ENCODE measurements around the gene FGFR4.

FGFR4 gene

GRCh38 chr5:177095088-177095669 lies 8.5 kb downstream of the FGFR4 start:
- FAIRE-seq (no peak), DNase-seq (ENCODE audit: insufficient read length) (no peak)
- TF ChIP-seq POLR2AphosphoS5 (IDR thresholded peaks at IDR 0.05; ENCODE audit: low read depth, low read length): no peak
- no peak for TF ChIP-seq TAF1 (IDR thresholded peaks at IDR 0.05; ENCODE audit: borderline replicate concordance, low read depth, low read length)
- TF ChIP-seq POLR2A (IDR thresholded peaks at IDR 0.05; ENCODE audit: low read depth, low read length): no peak

GRCh38 chr5:177096162-177097015 lies 9.7 kb downstream of the FGFR4 start:
- DNase-seq (ENCODE audit: insufficient read length) (no peak), FAIRE-seq (no peak)
- TF ChIP-seq POLR2AphosphoS5 (IDR thresholded peaks at IDR 0.05; ENCODE audit: low read depth, low read length): no peak
- TF ChIP-seq POLR2A (IDR thresholded peaks at IDR 0.05; ENCODE audit: low read depth, low read length): no peak
- no peak for TF ChIP-seq TAF1 (IDR thresholded peaks at IDR 0.05; ENCODE audit: borderline replicate concordance, low read depth, low read length)

GRCh38 chr5:177097016-177097985 lies 10.6 kb downstream of the FGFR4 start:
- DNase-seq (ENCODE audit: insufficient read length) (no peak), FAIRE-seq (no peak)
- TF ChIP-seq POLR2A (IDR thresholded peaks at IDR 0.05; ENCODE audit: low read depth, low read length) (no peak), TAF1 (IDR thresholded peaks at IDR 0.05; ENCODE audit: borderline replicate concordance, low read depth, low read length) (no peak), POLR2AphosphoS5 (IDR thresholded peaks at IDR 0.05; ENCODE audit: low read depth, low read length) (no peak)

- TF ChIP-seq POLR2A (IDR thresholded peaks at IDR 0.05; ENCODE audit: low read depth, low read length) (no peak), TAF1 (IDR thresholded peaks at IDR 0.05; ENCODE audit: borderline replicate concordance, low read depth, low read length) (no peak), POLR2AphosphoS5 (IDR thresholded peaks at IDR 0.05; ENCODE audit: low read depth, low read length) (no peak)
- no peak for DNase-seq (ENCODE audit: insufficient read length)
- no peak for FAIRE-seq
These were observed 11.4 kb downstream of the FGFR4 start for GRCh38 chr5:177098120-177098469.

GRCh38 chr5:177098470-177099141 lies 11.9 kb downstream of the FGFR4 start:
- FAIRE-seq: no peak

GRCh38 chr5:177099422-177100093 lies 12.8 kb downstream of the FGFR4 start:
- DNase-seq (ENCODE audit: insufficient read length) (no peak), FAIRE-seq (no peak)
- TF ChIP-seq POLR2AphosphoS5 (IDR thresholded peaks at IDR 0.05; ENCODE audit: low read depth, low read length): no peak
- TF ChIP-seq POLR2A (IDR thresholded peaks at IDR 0.05; ENCODE audit: low read depth, low read length): no peak
- TF ChIP-seq TAF1 (IDR thresholded peaks at IDR 0.05; ENCODE audit: borderline replicate concordance, low read depth, low read length): no peak

More at GRCh38 chr5:177098470-177099141, 11.9 kb downstream of the FGFR4 start:
- no peak for DNase-seq (ENCODE audit: insufficient read length)
- TF ChIP-seq POLR2AphosphoS5 (IDR thresholded peaks at IDR 0.05; ENCODE audit: low read depth, low read length) (no peak), POLR2A (IDR thresholded peaks at IDR 0.05; ENCODE audit: low read depth, low read length) (no peak), TAF1 (IDR thresholded peaks at IDR 0.05; ENCODE audit: borderline replicate concordance, low read depth, low read length) (no peak)

DNA sequence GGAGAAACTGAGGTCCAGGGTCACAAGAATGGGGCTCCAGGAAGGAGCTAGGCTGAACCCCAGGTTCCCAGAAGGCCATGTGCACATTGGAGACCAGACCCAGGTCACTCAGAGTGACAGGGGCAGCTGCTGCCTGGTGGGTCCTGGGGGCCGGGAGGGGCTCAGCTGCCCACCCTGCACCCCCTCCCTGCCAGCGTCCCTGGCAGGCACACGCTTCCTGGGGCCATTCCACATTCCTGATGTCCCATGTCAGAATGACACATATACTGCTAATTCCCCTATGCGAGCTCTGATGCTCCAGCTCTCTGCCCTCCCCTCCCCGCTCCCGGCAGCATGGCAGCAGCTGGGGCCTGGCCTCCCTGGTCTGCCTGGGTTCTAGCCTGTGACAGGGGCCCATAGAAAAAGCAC lies 14.0 kb downstream of the FGFR4 start:
- FAIRE-seq: no peak
- no peak for TF ChIP-seq POLR2AphosphoS5 (IDR thresholded peaks at IDR 0.05; ENCODE audit: low read depth, low read length)
- TF ChIP-seq TAF1 (IDR thresholded peaks at IDR 0.05; ENCODE audit: borderline replicate concordance, low read depth, low read length): no peak
- TF ChIP-seq POLR2A (IDR thresholded peaks at IDR 0.05; ENCODE audit: low read depth, low read length): no peak
- DNase-seq (ENCODE audit: insufficient read length): no peak

- no peak for FAIRE-seq
- TF ChIP-seq TAF1 (IDR thresholded peaks at IDR 0.05; ENCODE audit: borderline replicate concordance, low read depth, low read length) (no peak), POLR2AphosphoS5 (IDR thresholded peaks at IDR 0.05; ENCODE audit: low read depth, low read length) (no peak), POLR2A (IDR thresholded peaks at IDR 0.05; ENCODE audit: low read depth, low read length) (no peak)
- DNase-seq (ENCODE audit: insufficient read length): no peak
These were observed 17.0 kb downstream of the FGFR4 start for GRCh38 chr5:177103523-177104253.

- TF ChIP-seq TAF1 (IDR thresholded peaks at IDR 0.05; ENCODE audit: borderline replicate concordance, low read depth, low read length) (no peak), POLR2A (IDR thresholded peaks at IDR 0.05; ENCODE audit: low read depth, low read length) (no peak), POLR2AphosphoS5 (IDR thresholded peaks at IDR 0.05; ENCODE audit: low read depth, low read length) (no peak)
- FAIRE-seq: no peak
- no peak for DNase-seq (ENCODE audit: insufficient read length)
These were observed 19.2 kb downstream of the FGFR4 start for GRCh38 chr5:177105691-177106476.

All from GM12892 (cell line).